Mucosa of gallbladder (tissue), 1 donor: Measurements from ENCODE around the gene TAF5L. TPM values are rescaled to one million over a fixed set of nuclear protein-coding genes. Genes with fewer than 3 reads are reported as not detected.

Source experiments
- total RNA-seq: library from RNA; stranded (reverse); gene quantifications from one replicate; pipeline ENCODE4 v1.2.1, GENCODE V29; 2021
- donor health status: DM: no; HTN: no; CAD: no.

Gene TAF5L
- total RNA-seq, 1 donor from 2014 or later = 21.5 TPM

Other genes starting within 250 kb of the TAF5L start
- gene ACTA1, start 192.0 kb downstream of the TAF5L start, total RNA-seq = 0.17 TPM
- gene NUP133, start 117.8 kb downstream of the TAF5L start, total RNA-seq = 30.3 TPM
- 14.9 TPM for gene ABCB10, start 67.4 kb downstream of the TAF5L start, total RNA-seq
- 4.8 TPM for gene URB2, start 125 bp upstream of the TAF5L start, total RNA-seq